DOHH2 (cell line): ENCODE data around the gene RNF217.

Experiments used
- EZH2phosphoT487 ChIP-seq: fragments of 200-600 bp; sonication (generic); IDR thresholded peaks from 2 replicates; pipeline ENCODE4 v1.6.1; 2017; ENCODE audit warnings: borderline replicate concordance, mild to moderate bottlenecking, antibody characterized with exemption, low read length, moderate library complexity, mixed read lengths
- TF ChIP-seq, protein P1 (sequence below): fragments of 200-600 bp; sonication (generic); IDR thresholded peaks from one replicate; pipeline ENCODE4 v1.5.1; 2014; ENCODE audit warnings: antibody characterized with exemption, mild to moderate bottlenecking, low read depth, low read length; ENCODE audit not compliant: poor library complexity, severe bottlenecking

DNA sequence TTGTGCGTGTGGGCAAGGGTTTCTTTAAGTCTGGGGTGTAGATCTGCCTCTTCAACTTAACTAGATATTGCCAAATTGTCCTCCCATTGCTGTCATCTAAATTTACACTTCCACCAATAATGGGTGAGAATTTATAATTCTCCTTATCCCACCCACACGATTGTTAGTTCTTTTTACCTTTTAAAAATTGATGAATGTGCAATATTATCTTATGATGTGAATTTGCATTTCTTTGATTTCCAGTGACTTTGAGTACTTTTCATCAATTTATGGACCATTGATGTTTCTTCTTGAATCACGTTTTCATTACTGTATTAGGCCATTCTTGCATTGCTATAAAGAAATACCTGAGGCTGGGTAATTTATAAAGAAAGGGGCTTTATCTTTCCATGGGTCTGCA, 174.1 kb downstream of the RNF217 start:
- TF ChIP-seq, protein P1, sequence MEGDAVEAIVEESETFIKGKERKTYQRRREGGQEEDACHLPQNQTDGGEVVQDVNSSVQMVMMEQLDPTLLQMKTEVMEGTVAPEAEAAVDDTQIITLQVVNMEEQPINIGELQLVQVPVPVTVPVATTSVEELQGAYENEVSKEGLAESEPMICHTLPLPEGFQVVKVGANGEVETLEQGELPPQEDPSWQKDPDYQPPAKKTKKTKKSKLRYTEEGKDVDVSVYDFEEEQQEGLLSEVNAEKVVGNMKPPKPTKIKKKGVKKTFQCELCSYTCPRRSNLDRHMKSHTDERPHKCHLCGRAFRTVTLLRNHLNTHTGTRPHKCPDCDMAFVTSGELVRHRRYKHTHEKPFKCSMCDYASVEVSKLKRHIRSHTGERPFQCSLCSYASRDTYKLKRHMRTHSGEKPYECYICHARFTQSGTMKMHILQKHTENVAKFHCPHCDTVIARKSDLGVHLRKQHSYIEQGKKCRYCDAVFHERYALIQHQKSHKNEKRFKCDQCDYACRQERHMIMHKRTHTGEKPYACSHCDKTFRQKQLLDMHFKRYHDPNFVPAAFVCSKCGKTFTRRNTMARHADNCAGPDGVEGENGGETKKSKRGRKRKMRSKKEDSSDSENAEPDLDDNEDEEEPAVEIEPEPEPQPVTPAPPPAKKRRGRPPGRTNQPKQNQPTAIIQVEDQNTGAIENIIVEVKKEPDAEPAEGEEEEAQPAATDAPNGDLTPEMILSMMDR, result no peak
- no peak for TF ChIP-seq EZH2phosphoT487
